Activated naive CD4-positive, alpha-beta T cell (primary cell): ENCODE data around the gene PDCD4.
"Not testable (repeated sequence)": the region's sequence is repeated elsewhere in the genome, so short reads cannot be mapped to it uniquely, and the experiment has no call there.

Experiments used
- DNase-seq, 4 experiments: peaks; one replicate each; lab custom pipeline; 2025; lab: John Stamatoyannopoulos, UW

The PDCD4 gene

DNA sequence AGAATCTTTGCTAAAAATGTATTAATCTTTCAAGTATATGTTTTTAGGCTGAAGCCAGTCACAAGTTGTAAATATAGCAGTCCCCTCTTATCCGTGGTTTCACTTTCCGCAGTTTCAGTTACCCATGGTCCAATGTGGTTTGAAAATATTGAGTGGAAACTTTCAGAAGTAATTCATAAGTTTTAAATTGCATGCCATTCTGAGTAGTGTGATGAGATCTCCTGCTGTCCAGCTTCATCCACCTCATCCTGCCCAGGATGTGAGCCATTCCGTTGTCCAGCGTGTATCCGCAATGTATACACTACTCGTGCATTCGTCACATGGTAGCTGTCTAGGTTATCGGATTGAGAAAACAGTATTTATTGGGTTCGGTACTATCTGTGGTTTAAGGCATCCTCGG is 12.2 kb downstream of the PDCD4 start:
- DNase-seq = no peak

DNA sequence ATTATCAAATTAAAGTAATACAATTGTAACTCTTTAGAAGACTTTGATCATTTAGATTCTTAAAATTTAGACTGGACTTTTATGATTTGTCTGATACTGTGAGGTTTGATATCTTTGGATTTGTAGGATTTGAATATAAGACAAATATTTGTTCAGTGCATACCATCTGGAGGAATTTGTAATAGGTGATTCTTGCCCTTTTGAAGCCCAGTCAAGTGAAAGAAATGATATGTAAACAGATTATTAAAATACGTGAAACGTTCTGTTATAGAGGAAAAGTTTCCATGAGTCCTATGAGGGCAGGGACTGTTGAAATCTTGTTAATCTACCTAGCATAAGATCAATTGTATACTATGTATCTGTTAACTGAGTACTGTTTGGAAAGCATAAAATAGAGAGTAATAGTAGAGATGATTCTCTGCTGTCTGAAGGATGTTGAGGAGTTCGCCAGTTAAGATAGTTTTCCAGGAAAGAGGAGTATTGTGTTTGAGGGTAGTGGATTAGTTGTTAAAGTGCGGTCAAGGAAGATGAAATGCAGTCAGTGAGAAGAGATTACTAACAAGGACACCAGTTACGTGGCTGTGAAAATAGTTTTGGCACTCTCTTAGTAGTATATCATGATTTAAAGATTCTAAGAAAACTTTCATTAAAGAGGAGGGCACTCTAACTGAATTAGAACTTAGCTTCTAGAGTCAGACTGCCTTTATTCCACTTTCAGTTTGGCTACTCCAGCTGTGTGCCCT is 14.4 kb downstream of the PDCD4 start:
- DNase-seq = no peak

DNA sequence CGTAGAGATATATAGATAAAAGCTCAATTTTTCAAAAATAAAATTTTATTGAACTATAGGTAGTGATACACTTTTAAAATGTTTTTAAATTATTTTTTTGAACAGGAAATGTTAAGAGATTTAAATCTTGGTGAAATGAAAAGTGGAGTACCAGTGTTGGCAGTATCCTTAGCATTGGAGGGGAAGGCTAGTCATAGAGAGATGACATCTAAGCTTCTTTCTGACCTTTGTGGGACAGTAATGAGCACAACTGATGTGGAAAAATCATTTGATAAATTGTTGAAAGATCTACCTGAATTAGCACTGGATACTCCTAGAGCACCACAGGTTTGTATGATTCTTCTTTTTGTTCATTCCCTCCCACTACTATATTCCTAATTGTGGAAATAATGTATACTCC is 15.8 kb downstream of the PDCD4 start:
- DNase-seq = no peak

DNA sequence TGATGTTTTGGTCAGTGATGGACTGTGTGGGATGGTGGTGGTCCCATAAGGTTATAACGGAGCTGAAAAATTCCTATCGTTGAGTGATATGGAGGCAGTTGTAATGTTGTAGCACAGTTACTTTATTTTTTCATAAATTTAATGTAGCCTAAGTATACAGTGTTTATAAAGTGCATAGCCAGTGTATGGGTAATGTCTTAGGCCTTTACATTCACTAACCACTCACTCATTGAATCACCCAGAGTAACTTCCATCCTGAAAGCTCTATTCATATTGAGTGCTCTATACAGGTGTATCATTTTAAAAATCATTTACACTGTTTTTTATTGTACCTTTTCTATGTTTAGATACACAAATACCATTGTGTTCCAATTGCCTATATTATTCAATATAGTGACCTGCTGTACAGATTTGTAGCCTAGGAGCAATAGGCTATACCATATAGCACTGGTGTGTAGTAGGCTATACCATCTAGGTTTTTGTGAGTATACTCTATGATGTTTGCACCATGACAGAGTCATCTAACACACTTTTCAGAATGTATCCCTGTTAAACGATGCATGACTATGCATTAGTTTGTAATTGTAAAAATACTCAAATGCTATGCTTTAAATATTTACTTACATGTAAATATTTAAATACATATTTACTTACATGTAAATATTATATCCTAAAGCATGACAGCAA is 21.0 kb downstream of the PDCD4 start:
- no peak for DNase-seq

DNA sequence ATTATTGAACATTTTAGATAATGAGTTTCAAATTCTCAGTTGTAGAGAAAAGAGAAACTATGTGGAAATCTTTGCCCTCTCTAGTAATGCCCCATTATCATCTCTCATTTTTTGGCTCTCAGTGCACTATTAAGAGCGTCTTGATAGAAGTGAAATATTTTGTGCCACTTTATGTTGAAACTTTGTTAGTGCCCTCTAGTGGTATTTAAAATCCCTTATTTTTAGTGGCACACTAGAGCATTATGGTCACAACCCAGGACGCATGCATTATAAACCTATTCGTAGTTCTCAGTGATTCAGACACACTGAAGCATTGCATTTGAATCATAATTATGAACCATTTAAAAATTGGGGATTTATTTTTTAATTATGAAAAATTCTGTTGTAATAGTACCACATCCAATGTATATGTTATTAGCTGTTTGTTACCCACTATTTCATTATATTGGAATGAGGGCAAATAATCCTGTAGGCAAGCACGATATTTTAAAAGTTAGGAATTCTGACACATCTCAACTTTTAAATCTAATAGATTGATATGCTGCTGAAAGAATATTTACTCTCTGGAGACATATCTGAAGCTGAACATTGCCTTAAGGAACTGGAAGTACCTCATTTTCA is 21.9 kb downstream of the PDCD4 start:
- DNase-seq = no peak

DNA sequence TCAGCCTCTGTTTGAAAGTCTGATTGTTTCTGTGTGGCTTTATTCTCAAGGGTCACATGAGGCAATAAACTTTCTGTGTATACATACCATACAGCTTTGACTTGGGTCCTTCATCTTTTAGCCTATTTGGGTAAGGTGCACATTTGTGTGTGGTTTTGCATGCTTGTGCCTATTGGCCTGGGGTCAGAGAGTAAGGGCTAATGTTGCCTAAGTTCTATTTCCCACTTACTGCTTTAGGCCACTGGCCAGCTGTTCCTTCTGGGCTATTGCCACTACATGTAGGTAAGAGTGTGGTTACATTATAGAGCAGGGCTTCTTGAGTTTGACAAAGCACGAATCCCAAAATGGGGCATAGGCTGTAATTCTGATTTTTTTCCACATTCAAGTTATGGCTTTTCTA is 25.5 kb downstream of the PDCD4 start:
- no peak for DNase-seq

DNA sequence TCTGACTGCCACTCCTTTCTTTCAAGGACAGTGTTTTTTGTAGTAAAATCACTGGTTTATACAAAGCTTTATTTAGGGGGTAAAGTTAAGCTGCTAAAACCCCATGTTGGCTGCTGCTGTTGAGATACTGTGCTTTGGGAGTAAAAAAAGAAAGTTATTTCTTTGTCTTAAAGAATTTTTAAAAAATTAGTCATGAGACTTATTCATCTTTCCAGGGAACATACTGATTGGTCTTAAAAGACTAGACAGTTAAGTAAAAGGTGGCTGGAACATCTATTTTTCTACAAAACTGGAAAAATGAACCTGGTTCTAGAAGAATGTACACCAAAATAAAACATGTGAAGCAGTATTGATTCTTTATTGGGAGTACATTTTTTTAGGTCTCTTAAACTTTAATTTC is 26.7 kb downstream of the PDCD4 start:
- DNase-seq = no peak

DNA sequence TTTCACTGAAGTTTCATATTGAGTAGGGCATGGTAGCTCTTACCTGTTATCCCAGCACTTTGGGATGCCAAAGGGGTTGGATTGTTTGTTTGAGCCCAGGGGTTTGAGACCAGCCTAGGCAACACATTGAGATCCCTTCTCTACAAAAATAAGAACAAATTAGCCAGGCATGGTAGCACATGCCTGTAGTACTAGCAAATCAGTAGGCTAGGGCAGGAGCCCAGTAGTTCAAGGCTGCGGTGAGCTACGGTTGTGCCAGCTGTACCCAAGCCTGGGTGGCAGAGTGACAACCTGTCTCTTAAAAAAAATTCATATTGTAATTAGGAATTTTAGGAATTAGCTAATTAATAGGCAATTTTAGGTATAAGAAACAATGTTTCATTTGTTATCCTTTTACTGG is 29.3 kb downstream of the PDCD4 start:
- DNase-seq = no peak

DNA sequence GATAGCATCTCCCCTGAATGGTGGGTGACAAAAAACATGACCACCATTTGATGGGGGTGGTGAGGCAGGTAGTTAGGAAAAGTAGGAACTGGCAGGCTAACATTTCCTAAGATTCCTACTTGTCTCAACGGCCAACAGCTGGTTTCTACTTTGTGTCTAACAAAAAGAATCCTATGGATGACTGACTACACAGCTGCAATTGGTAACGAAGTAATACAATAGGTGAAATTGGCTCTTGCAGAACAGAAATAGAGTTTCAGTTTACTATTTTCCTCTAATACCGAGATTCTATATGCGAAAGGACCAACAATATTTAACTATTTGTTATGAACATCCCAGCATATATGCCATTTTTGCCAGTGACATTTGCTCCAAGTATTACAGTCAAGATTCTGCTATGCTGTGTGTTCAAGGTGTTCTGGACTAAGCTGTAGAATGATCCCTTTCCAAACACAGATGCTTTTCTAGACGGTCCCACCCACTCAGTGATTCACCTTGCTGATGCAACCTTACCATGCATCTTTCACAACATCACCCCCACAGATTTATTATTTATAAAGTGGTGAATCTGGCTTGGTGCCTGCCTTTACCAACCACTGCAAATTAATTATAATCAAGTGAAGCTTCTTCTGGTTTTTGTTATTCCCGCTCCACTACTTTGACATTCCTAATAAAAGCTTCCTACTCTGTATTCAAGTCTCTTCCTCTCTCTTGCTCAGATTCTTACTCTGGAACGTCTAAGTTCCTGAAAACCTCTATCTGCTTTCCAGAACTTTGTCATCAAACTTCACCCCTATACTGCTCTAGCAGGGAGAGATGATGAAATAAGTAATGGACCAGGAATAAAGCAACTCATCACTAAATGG is 30.5 kb downstream of the PDCD4 start:
- DNase-seq = no peak

DNA sequence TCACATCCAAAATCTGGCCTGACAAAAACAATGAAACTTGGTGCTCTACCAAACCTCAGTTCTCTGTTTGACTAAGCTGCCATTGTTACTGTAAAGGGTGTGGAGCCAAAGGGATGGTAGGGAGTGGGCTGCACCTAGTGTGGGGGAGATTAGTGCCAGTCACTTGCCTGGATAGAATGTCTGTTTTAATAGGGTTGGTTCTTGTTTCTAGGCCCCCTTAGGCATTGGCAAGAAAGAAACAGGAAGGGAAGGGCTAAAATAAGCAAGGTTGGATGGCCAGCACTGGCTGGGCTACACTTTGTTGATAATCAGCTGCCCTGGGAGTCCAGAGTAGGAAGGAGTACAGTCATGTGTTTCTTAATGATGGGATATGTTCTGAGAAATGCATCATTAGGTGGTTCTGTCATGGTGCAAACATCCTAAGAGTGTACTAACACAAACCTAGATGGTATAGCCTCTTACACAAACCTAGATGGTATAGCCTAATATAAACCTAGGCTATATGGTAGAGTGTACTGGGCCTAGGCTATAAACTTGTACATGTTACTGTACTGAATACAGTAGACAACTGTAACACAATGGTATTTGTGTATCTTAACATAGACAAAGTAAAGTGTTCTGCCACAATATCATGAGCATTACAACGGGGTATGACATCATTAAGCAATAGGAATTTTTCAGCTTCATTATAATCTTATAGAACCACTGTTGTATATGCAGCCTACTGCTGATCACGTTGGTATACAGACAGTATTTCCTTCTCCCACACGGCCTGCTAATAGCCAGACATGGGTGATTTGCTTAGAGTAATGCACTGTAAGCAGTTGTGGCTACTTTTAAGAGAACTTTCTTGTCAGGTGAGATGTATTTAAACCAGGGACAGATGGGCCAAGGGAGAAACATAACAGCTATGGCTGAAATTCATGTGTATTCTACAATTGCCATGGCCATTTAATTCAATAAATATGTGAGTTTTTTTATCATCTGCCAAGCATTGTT is 31.9 kb downstream of the PDCD4 start:
- DNase-seq = no peak

DNA sequence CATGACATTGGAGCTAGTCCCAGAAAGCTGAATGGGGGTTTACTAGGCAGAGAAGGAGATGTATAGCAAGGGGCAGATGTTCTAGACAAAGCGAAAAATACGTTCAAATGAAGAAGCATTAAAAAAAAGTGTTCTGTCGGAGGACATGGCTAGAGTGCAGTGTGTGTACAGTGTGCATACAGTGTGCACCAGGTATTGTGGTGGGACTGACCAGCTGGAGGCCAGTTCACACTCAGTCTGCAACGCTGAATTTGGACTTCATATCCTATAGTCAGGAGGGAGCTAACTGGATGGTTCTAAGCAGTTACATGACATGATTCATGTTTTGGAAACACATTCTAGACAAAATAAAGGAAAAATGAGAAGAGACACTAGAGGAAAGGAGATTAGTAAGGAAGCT is 38.4 kb downstream of the PDCD4 start:
- DNase-seq = no peak

DNA sequence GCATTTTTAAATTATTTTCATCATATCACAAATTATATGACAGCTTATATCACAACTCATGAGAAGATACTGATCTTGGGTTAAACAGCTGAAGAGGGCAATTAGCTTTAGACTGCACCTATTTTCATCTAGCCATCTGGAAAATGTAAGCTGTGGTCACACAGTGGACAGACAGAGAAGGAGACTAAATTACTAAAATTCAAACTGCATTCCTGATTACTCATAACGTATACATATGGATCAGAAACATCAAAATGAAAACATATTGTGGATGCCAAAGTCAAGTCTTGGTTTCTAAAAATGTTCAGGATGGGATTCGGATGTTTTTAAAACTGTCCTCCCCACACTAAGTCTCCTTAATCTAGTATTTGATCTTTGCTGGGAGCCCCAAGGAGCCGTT is 40.6 kb downstream of the PDCD4 start:
- no peak for DNase-seq

DNA sequence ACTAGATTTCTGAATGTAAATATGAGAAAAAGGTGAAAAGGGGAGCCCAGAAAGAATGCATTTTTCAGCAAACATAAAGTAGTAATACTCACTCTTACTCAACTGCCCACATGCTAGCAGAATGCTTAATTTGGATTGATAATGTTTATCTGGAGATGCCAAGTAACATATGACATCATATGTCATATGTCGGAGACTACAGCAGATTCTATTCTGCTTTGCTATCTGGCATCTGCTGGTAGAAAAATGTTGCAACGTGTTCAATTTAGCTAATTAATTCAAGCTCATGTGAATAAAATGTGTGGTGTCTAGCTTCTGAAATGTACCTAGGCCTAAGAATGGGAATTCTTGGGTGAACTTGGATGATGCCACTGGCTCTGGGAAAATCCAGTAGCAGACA is 42.7 kb downstream of the PDCD4 start:
- DNase-seq = no peak

DNA sequence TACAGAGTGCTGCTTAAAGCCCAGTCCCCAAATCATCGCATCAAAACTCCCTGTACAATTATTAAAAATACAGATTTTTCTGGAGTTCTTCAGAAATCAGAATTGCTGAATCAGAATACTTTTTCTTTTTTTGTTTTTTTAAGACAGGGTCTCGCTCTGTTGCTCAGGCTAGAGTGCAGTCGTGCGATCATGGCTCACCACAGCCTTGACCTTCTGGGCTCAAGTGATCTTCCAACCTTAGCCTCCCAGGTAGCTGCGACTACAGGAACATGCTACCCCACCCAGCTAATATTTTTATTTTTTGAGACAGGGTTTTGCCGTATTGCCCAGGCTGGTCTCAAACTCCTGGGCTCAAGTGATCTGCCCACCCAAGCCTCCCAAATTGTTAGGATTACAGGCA is 43.3 kb downstream of the PDCD4 start:
- no peak for DNase-seq

DNA sequence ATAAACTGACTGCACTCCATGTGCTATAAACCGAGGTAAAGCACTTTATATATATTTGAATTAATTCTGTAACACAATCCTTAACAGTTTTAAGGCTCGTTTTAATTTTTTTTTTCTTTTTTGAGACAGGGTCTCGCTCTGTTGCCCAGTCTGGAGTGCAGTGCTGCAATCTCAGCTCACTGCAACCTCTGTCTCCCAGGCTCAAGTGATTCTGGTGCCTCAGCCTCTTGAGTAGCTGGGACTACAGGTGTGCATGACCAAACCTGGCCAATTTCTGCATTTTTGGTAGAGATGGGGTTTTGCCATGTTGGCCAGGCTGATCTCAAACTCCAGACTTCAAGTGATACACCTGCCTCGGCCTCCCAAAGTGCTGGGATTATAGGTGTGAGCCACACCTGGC is 43.9 kb downstream of the PDCD4 start:
- DNase-seq = not testable (repeated sequence)

DNA sequence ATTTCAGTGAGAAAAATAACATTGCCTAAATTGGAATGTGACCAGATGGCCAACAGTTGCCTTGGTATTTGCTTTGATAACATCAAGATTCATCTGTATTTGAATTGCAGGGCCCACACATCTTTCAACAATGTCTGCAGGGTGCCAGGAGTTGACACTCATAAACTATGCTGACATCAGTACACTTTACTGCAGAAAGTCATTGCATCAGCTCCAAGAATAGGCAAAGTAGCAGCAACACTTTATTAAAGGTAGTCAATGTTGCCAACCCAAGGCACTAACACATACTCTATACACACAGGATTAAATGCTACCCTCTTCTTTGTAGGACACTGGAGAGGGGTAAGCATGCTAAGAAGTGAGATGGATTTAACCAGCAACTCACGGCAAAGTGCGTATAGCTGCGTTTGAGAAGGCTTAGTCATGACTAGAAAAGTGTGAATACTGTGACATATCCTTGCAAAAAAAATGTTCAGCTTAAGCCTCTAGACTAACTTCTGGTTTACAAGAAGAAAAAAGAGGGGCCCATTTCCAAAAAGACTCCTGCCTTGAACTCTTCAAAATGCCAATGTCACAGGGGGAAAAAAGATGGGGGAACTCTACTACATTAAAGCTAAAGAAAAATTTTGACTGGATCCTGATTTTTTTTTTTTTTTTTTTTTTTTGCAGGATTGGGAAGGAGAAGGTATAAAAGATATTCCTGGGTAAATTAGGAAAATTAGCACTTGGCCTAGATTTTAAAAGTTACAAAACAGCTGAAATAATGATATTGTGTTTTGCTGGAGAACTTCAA is 45.0 kb downstream of the PDCD4 start:
- no peak for DNase-seq

DNA sequence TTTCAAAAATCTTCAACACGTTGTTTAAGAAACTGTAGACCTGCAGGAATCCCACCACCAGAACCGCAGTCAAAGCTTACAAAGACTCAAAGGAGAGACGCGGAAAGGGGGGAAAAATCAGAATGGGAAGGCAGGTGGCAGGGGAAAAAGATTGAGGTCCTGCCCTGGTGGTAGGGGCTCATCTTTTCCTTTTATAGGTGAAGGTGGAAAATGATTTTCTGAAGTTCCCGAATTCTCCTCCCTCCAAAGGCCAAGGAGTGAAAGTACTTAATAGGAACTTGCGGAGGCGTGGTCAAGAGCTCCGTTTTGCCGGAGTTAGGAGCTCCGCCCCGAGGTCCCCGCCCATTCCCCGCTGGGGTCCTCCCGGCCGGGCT is 46.5 kb downstream of the PDCD4 start:
- DNase-seq = peak in 1 of 4 experiments; percentile 77

DNA sequence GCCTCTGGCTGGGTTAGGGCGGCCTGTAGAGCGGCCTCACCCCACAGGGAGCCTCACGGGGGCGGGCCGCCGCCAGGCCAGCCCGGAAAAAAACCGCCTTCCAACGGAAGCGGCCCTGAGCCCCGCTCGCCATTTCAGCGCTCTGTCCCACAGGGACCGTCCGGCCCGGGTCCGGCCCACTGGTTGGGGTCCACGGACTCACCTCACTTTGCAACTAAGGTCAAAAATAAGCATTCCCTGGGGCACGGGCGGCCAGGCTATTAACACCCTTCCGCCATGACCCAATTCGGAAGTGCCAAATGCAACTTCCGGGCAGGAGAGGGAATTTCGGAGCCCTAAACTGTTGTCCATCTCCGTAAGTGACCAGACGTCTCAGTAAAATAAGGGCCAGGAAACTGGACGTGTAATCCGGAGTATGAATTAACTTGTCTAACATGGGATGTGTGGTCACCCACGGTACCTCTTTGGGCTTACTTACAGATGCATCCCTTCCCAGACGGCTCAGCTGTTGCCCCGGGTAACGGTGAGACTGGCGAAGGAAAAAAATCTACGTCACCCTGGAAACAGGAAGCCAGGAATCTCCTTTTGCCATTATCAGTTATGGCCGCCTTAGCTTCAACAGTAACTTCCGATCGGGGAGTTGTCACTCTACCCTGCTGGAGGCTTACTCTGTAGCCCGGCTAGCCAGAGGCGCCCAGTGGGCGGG is 47.1 kb downstream of the PDCD4 start, which contains the start of gene BBIP1:
Gene BBIP1, minus strand, starts transcription at position 538 of the 706 bp plus-strand sequence. CDS start 1,023 bp downstream, outside the sequence.
- peak in 3 of 4 experiments; percentile 38 to 60 (median 48) for DNase-seq

DNA sequence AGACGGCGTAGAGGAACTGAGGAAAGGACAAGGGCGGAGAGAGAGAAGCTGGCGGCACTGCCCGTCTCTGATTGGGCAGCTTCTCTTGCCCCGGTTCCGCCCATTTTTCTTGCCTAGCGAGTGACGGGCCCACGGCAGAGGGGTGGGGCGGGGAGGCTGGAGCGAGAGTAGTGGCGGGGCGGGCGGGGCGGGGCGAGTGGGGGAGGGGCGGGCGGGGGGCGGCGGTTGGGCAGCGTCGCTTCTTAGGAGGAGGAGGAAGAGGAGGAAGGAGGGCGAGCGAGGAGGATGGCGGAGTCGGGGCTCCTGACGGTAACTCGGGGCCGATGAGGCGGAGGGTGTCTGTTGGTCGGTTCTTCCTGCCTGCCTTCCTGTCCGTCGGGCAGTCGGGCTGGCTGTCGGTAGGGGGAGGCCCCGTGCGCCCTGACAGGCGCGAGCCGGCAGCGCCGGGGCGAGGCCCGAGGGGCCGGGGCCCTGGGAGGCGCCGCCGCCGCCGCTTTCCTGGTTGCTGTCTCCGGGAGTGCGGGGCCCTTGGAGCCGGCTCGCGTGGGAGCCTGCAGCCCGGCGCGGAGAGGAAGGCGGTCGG is 47.7 kb downstream of the PDCD4 start, which contains the start of gene SHOC2:
Gene SHOC2, plus strand, starts transcription at position 256 of the 583 bp plus-strand sequence. CDS start 44,755 bp downstream, outside the sequence.
- peak; percentile 86 to 95 (median 93) for DNase-seq
